ENCODE data around the gene SPATA9. TPM values are rescaled to one million over a fixed set of nuclear protein-coding genes. Genes with fewer than 3 reads are reported as not detected.
A peak's percentile ranks its signal among the peaks of the same experiment; 100 is the strongest.

Gene SPATA9
- total and polyA plus RNA-seq, 9 of the 15 experiments (the other 6 are each of a cell fraction or from before 2014, with no cell fraction given) = 0.16 to 5.5 (median 0.39) TPM; not detected in 3

GRCh38 chr5:95712347-95712958 lies 29.7 kb upstream of the SPATA9 start (continued):
- TF ChIP-seq ZNF407 (IDR thresholded peaks at IDR 0.05; ENCODE audit: low read depth) (no peak), ARID1B (IDR thresholded peaks at IDR 0.05) (peak; percentile 98), FOXO4 (CRISPR knock-in tag; IDR thresholded peaks at IDR 0.05) (no peak), ZNF354B (CRISPR knock-in tag; IDR thresholded peaks at IDR 0.05) (no peak), KHSRP (IDR thresholded peaks at IDR 0.05) (no peak; the same call in 1 of the 2 replicates), SMARCB1 (IDR thresholded peaks at IDR 0.05; ENCODE audit: insufficient read length, low read depth) (no peak), ZNF395 (CRISPR knock-in tag; IDR thresholded peaks at IDR 0.05) (peak; percentile 85), POLR2B (IDR thresholded peaks at IDR 0.05; ENCODE audit: low read depth, partially characterized antibody) (peak; percentile 87), CEBPB (tag; IDR thresholded peaks at IDR 0.05) (peak; percentile 90), HNRNPK (IDR thresholded peaks at IDR 0.05; ENCODE audit: low read depth, low read length, poor library complexity, severe bottlenecking) (no peak), MTA1 (IDR thresholded peaks at IDR 0.05; ENCODE audit: borderline replicate concordance) (peak; percentile 92), SUPT5H (IDR thresholded peaks at IDR 0.05) (peak; percentile 74), ZNF639 (CRISPR knock-in tag; conservative IDR thresholded peaks at IDR 0.05 in 1 of 2, IDR thresholded peaks at IDR 0.05 in 1 of 2) (peak in 1 of 2 experiments; percentile 76; a peak in 2 of 4 replicates), WHSC1 (IDR thresholded peaks at IDR 0.05; ENCODE audit: low read length) (no peak), CCAR2 (IDR thresholded peaks at IDR 0.05; ENCODE audit: low read depth, low read length) (no peak)
